GM21723 (cell line): ENCODE measurements around the gene CR1L.
"Not testable (repeated sequence)": the region's sequence is repeated elsewhere in the genome, so short reads cannot be mapped to it uniquely, and the experiment has no call there.

Experiments
- ATAC-seq: cut with Tn5 transposase; IDR thresholded peaks from one replicate; pipeline ENCODE4 v1.9.1; 2021; ENCODE audit warnings: mild to moderate bottlenecking, moderate library complexity; ENCODE audit not compliant: unreplicated experiment

CR1L gene

GRCh38 chr1:207744000-207744534 lies 99.1 kb downstream of the CR1L start:
- no peak for ATAC-seq

GRCh38 chr1:207745285-207745684 lies 100.4 kb downstream of the CR1L start:
- no peak for ATAC-seq

- ATAC-seq = no peak
Measured at GRCh38 chr1:207745839-207746767, 101.2 kb downstream of the CR1L start.

- ATAC-seq = no peak
Measured at GRCh38 chr1:207747627-207748492, 102.9 kb downstream of the CR1L start.

DNA sequence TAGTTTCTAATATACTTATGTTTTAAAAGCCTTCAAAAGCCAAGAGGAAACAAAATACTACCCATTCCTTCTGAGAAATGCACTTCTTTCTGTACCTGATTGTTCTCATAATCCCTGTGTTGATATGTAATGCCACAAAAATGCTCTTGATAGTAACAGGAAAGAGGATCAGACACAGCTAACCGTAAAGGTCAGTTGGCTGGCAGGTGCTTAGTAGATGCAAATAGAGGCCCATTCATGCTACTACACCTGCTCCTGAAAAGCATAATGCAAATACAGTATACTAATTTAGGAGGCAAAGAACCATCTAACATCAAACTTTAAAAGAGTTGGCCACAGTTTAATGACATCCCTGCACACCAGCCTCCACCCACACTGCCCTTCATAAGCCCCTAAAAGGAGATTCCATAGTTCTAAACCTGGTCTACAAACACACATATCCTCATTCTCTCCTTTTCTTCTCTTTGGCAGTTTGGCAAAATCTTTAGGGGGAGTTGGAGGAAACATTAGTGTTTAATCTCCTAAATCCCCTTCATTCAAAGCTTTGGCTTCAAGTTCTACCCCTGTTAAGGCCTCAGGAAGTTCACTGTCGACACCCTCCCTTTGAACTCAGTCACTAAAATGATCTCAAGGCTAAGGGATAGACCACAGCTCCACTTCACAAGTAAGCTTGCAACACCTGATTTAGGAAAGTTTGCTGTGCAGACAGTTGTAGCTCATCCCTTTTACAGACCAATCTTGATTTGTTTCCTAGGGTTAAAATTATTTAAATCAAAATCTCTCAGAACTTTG lies 104.0 kb downstream of the CR1L start:
- no peak for ATAC-seq

DNA sequence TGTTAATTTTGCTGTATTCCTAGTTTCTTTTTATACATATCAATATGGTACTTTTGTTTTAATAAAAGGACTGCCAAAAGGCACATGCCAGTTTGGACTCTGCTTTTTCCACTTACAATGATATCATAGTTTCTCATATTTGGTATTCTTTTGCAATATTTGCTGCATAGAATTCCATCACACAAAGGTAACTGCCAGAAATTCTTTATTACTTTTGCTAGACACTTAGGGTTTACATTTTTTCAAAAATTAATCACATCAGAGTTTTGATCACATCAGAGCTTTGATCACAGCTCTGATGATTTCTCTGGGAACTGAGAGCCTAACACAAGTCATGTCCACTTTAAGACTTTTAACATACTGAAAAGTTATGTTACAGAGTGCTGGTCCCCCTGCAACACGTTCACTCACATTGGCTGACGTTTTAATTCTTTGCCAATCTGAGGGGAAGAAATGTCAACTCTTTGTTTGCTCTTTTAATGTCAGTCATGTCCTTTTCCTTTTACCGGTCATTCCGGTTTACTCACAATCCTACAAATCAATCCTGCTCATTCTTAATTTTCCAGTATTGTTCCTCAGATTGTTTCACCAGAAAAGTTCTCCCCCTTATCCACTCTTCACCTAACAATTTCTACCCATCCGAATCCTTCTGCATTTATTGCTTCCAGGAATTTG lies 105.8 kb downstream of the CR1L start:
- no peak for ATAC-seq

GRCh38 chr1:207751463-207751789 lies 106.5 kb downstream of the CR1L start:
- ATAC-seq = peak; percentile 3

DNA sequence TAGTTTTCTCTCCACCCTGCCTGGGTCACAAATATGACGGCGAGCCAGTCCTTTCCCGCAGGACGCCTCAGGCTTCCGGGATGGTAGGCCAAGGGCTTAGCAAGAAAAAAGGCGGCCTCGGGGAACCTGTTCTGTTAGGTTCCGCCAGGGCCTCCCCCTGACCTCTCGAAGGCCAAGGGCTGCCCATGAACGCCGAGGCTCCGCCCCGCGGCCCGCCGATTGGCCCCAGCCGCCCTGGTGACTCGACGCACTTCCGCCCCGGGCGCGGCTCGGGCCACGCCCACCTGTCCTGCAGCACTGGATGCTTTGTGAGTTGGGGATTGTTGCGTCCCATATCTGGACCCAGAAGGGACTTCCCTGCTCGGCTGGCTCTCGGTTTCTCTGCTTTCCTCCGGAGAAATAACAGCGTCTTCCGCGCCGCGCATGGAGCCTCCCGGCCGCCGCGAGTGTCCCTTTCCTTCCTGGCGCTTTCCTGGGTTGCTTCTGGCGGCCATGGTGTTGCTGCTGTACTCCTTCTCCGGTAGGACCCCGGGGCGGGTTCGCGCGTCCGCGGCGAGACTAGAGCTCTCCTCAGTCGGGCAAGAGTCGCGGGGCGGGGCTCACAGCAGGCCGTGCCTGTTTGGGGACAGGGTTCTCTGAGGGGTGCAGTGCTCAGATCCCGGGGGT lies 107.0 kb downstream of the CR1L start, which contains the start of gene CD46:
TSS of gene CD46 (plus strand) at position 265 of the 666 bp plus-strand sequence. CDS start at position 424, 159 bp downstream.
- ATAC-seq = peak; percentile 95

GRCh38 chr1:207752456-207752998 lies 107.6 kb downstream of the CR1L start:
- ATAC-seq = peak; percentile 39

- no peak for ATAC-seq
Measured at GRCh38 chr1:207753611-207754010, 108.7 kb downstream of the CR1L start.

DNA sequence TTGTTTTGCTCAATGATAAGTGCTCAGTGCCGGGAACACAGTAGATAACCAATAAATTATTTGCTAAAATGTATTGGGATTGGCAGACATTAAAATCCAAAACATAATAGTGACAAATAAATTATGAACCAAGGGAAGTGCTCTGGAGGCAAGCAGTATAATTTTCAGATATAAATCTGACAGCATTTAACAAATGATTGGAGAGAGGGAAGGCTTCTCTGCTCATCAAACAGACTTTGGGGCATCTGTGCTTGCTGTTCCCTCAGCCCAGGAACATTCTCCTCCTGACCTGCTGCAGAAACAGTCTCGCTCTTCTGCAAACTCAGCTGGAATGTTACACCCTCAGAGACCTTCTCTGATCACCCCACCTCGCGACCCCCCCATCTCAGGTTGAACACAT lies 109.1 kb downstream of the CR1L start:
- ATAC-seq = no peak

- ATAC-seq = no peak
Measured at GRCh38 chr1:207754974-207755700, 110.2 kb downstream of the CR1L start.

- ATAC-seq = no peak
Measured at GRCh38 chr1:207755846-207756693, 111.1 kb downstream of the CR1L start.

DNA sequence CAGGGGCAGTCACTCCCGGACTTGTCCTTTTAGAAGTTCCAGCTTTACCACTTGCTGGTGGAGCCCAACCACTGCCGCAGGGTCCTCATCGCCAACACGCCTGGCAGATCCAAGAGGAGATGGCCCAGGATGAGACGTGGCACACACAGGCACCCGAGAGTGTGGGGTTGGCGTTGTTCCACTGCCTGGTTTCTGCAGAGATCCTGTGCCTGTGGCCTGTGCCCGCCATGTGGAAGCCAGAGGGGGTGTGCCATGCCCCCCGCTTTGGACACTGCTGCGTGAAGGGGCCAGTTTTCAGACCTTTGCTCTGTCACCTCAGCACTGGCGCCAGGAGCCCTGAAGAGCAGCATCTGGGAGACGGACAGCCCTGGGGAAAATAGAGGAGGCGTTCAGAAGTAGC lies 117.7 kb downstream of the CR1L start:
- ATAC-seq = no peak

GRCh38 chr1:207763091-207763490 lies 118.2 kb downstream of the CR1L start:
- ATAC-seq = no peak

GRCh38 chr1:207763972-207764371 lies 119.0 kb downstream of the CR1L start:
- ATAC-seq = no peak

DNA sequence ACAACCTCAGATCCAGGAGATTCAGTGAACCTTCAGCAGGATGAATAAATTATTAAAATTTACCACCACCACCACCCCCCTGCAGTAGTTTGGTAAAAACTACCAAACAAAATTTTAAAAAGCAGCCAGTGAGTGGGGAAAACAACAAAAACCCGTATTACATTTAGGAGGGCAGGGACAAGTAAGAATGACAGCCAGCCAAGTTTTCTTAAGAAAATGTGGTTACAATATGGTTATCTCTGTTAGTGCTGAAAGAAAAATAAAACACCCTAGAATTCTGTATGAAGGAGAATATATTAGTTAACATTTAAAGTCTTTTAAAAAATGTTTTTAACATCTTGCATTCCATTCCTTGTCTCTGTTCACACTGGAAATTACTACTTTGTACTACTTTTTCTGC lies 121.6 kb downstream of the CR1L start:
- no peak for ATAC-seq

GRCh38 chr1:207770514-207770913 lies 125.6 kb downstream of the CR1L start:
- not testable (repeated sequence) for ATAC-seq
